HG02763 (cell line): ENCODE data around the gene AMOTL2.

Source experiments
- ATAC-seq: cut with Tn5 transposase; IDR thresholded peaks from one replicate; pipeline ENCODE4 v1.9.1; 2021; ENCODE audit warnings: mild to moderate bottlenecking, moderate library complexity; ENCODE audit not compliant: unreplicated experiment

Gene AMOTL2

DNA sequence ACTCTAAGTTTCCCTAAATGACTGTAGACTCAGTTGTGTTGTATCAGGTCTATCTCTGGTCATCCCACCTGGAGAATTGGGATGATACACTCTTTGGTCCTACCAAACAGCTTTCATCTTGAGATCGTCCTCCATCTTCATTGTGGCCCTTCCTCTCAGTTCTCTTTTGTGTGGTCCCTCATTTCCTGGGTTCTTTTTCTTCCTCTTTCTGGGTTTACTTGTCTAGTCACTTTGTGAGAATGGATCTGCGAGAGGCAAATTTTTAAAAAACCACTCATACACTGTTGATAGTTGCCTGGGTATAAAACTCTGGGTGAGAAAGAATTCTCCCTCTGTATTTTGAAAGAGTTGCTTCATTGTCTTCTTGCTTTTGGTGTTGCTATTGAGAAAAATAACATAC, 6.0 kb upstream of the AMOTL2 start:
- no peak for ATAC-seq

DNA sequence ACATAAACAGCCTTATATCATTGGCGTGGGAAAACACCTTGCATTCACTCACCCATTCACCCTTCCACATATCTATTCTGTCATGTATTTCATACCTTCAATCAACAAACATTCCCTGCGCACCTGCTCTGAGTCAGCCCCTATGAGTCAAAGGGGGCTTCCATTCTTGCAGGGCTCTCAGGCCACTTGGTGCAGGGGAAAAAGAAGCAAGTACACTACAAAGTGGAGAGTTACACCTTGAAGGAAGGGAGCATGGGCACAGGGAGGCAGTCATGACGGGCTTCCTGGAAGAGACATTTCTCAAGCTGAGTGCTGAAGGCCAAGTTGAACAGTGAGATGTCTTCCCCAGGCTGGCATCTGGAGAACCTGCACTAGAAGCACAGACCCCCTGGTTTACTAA, 4.6 kb upstream of the AMOTL2 start:
- no peak for ATAC-seq

DNA sequence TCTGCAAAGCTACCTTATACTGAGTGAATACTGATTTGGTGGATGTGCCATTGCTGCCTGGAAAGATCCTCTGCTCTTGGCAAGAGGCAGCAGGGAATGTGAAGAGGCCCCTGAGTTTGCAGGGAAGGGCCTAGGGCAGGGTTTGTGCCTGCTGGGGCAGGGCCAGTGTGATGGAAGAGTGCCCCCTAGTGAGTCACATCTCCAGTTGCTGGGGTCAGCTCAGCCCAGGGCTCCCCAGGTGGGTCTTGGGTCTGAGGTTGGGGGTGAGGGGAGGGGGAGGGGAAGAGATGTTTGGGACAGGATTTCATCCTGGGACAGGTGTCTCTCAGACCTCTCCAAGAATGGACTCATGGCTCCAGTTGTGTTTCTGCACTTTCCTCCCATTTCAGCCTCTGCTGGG, 4.1 kb upstream of the AMOTL2 start:
- ATAC-seq: no peak

DNA sequence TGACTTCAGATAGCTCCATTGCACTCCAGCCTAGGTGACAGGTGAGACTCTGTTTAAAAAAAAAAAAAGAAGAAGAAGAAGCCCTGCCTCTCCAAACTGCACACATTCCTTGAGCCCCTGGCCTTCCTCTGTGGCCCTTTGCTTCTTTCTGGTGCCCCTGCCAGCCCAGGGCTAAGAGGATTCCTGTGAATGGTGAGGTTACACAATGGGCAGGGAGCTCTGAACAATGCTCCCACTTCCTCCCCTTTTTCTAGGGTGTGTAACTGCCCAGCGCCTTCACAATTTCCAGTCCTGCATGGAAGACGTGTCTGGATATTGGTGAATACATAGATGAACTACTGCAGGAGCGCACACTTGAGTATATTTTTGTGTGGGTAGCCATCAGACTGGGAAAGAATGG, 3.6 kb upstream of the AMOTL2 start:
- ATAC-seq: no peak

DNA sequence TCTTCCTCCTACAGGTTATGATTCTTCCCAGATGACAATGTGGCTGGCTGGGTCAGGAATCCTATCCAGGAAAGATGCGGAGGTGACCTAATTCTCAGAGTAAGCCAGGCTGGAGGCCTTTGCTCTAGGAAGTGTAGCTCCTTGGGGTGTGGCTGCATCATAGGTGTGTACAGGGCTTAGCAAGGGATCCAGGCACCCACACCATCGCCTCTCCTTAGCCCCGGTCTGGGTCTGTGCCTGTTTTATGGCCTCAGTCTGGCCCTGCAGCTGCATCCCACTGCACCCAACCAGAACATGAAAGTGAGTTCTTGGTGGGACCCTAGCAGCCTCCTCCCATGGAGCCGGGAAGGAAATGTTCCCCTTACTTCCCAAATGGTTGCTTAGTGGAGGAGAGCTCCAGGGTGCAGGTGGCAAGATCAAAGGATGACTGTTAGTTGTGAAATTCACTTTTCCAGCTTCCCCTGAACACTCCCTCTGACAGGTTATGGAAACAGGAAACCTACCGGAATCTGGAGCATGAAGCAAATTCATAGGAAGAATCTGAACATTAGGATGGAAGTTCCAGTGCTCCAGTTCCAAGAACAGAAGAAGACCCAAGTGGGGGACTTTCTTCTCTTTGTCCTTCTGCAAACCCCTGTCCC, 2.7 kb upstream of the AMOTL2 start:
- ATAC-seq: no peak

DNA sequence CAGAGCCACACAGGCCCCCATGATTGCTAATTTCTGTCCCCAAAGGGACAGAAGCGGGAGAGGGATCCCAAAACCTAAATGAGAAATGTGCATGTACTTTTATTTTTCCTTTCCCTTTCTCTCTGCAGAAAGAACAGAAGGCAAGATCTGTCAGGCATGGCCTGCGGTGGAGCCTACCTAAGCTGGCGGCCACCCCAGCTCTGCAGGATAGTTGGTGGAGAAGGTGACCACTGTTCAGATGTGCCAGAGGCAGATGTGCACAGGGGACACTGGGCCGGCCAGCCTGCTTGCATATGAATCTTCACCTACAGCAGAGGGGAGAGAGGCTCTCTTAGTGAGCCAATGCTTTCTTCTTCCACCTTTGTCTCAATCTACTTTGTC, 2.1 kb upstream of the AMOTL2 start:
- no peak for ATAC-seq

DNA sequence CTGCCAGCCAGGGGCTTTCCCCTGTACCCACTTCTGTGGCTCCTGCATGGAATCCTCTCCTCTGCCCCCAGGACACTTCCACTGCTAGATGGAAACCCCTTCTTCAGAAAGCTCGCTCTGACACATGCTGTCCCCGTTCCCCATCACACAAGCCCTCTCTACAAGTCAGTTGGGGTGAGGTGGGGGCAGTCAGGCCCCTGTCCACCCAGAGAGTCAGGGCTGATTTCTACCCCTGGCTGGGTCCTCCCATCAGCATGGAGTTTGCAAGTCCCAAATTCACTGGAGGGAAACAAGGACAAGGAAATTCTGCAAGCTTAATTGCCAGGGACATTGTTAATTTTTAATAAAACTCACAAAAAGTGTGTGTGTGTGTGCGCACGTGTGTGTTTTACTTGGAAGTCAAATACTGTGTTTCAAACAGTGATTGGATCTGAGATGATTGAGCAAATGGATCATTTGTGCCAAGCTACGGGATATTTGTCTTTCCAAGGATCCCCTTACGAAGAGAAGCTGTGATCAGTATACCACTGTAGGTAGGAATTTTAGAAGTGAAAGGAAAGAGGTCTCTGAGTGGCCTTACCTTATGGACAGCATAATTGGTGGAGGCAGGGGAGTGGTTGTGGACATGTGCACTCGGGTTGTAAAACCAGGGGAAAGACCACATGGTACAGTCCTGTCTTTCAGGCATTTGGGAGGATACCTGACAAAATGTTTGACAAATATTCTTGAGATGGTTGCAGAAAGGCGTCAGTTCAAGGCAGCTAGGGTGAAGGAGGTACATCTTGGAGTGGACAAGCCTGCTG, 1.5 kb upstream of the AMOTL2 start:
- ATAC-seq: no peak

GRCh38 chr3:134374791-134375581, 739 bp upstream of the AMOTL2 start:
- ATAC-seq: no peak

DNA sequence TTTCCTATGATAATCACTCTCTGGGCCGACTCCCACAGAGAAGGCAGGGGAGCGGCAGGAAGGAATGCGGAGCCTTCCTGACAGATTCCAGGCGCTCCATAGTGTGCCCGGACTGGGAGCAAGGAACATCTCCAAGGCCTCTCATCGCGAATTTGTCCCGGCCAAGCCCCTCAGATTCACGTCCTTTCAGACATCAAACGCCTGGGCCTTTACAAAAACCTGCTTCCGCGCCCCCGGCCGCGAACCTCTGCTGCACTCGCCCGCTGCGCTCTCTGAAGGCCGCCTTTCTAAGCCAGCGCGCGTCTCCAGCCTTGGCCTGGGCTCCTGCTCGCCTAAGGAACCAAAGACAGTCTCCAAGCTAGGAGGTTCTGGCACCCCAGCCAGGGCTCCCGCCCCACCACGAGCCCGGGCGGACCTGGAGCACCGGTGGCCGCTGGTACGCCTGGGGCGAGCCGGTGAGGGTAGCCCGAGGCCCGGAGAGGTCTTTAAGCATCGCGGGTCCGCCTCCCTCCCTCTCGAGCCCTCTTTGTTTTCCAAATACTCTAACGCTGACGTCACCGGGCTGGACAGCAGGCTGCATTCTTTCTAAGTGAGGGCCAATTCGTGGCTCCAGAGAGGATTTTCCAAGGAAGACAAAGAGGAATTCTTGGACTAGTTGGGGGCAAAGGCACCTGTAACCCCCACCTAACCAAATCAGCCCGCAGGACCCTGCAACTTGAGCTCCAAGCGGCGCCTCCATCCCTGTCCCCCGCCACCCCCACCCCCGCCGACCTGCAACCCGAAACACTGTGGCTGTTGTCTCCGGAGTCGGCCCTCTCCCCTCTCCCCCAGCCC, 759 bp downstream of the AMOTL2 start:
- ATAC-seq: no peak

GRCh38 chr3:134372396-134373270, 1.6 kb downstream of the AMOTL2 start:
- ATAC-seq: no peak

DNA sequence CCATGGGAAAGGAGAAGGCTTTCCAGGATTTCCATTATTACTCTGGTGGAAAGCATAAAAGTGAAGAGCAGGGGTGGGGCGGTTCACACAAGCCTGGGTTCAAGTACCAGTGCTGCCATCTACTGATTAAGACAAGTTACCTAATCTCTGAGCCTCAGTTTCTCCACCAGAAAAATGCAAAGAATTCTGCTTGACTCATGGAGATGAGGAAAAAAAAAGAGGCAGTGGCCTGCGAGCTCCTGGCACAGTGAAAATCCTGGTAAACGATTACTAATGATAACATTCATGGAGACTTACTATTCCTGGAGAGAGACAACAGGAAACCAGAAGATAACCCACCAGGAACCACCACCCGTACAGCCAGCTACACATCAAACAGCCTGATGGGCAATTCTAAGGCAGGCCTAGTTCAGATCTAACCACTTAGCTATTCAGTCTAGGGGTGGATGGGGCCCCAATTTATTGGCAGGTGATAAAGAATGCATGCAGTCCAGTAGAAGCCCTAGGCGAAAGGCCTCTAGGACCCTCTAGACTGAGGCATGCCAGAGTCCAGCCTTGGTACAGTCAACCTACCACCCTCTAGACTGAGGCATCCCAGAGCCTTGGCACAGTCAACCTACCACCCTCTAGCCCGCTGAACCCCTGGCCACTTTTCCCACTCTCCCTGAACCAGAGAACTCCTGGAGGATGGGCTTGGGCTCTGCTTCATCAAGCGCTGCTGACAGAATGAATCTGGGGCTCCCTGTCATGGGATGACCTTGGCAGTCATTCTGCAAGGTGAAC, 2.5 kb downstream of the AMOTL2 start:
- no peak for ATAC-seq

GRCh38 chr3:134370611-134371531, 3.4 kb downstream of the AMOTL2 start:
- no peak for ATAC-seq

DNA sequence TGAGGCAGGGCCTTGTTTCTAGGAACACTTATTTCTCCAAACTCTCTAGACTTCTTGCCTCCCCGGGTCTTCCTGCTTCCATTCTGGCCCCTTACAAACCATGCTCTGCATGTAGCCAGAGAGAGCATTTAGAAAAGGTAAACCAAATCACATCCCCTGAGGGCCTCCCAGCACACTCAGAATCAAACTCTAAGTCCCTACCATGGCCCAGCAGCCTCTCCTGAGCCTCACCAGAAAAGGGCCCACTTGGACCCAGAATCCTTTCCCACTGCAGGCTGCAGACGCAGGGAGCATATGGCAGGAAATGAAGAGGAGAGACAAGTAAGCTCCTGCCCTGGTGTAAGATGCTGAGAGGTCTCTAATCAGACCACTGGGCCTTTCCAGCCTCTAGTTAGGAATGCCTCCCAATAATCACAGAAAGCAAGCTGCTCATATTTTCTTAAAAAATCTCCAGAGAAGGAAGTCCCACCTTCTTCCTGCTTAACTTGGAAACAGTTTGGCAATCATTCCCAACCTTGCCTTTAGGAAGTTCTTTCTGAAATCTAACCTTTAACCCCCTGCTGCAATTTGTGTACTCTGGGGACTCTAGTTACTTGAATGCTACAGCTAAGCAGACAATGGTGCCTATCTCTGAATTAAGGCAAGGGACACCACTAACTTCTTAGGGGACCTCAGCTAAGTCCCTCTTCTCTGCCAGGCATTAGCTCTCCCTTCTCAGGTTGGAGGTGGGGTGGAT, 4.2 kb downstream of the AMOTL2 start:
- no peak for ATAC-seq

- ATAC-seq: no peak
Measured at GRCh38 chr3:134369231-134369741, 5.0 kb downstream of the AMOTL2 start.

GRCh38 chr3:134368751-134369105, 5.5 kb downstream of the AMOTL2 start:
- ATAC-seq: no peak

GRCh38 chr3:134367869-134368750, 6.1 kb downstream of the AMOTL2 start:
- no peak for ATAC-seq
